ENCODE results near the gene NXPE3. TPM values are rescaled to one million over a fixed set of nuclear protein-coding genes. Genes with fewer than 3 reads are reported as not detected.

Gene NXPE3
- total and polyA plus RNA-seq, 10 of the 15 experiments (the other 5 are each of a cell fraction or from before 2014, with no cell fraction given) = 2.0 to 8.7 (median 5.2) TPM

DNA sequence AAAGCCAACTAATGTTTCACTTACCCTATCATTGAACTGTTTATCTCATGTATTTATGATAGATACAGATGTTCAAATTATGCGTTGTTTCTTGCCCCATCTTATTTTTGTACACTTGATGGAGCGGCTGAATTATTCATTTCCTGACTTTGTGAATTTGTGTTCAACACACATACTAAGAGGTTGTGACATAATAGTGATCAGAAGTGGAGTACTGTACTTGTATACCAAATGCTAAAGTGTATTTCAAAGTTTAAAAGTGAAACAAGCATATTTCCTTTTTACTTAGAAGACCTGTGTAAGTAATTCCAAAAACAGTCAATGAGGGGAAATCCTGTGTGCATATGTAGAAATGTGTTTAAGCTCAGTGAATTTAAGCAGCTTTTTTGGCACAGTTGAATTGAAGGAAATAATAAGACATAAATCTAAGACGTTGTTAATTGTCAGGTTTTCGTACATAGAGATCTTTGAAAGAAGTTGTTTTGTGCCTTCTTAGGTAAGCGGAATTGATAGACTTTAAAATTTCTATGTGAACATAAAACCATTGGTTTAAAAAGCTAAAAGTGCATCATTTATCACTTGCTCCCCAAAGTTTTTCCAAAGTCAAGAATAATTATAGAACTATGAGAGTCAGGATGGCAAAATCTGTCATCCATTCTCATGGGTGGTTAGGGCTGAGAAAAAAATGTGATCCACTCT lies 72.2 kb downstream of the NXPE3 start:
- Histone ChIP-seq H3K4me1 (ENCODE audit: control insufficient read depth, insufficient read depth, low read length) (peaks cover 19% of the 10 kb centered on the region), H2AFZ (ENCODE audit: control insufficient read depth, low read depth, low read length) (no peak overlapping the region), H3K27me3 (replicated peaks in 1 of 2; ENCODE audit: control insufficient read depth in 2 of 2, insufficient read depth in 2 of 2, low read length in 1 of 2) (no peaks in the 10 kb centered on the region), H3K27ac (ENCODE audit: control insufficient read depth, insufficient read depth) (peak overlapping the region; percentile 93), H3K4me2 (ENCODE audit: control insufficient read depth, insufficient read depth) (peak overlapping the region; percentile 68), H3K79me2 (ENCODE audit: control insufficient read depth, insufficient read depth, low read length) (peaks cover 83% of the 10 kb centered on the region), H3K9me3 (replicated peaks; ENCODE audit: control insufficient read depth, insufficient read depth, low read length) (no peaks in the 10 kb centered on the region), H3K36me3 (ENCODE audit: control insufficient read depth in 2 of 2, insufficient read depth in 2 of 2, low read length in 1 of 2) (peaks cover 15 to 38% of the 10 kb centered on the region in 2 experiments), H3K4me3 (peak overlapping the region; percentile 75), H3K9ac (ENCODE audit: control insufficient read depth, insufficient read depth, low read length) (peak overlapping the region; percentile 79), H4K20me1 (ENCODE audit: control insufficient read depth, insufficient read depth) (no peaks in the 10 kb centered on the region)
- intact Hi-C loops (cut with micrococcal nuclease; ENCODE audit: unreplicated experiment) = loop anchor here (2.0 to 5.0 kb wide), 5 partner anchors 38 to 206 kb away; no protein-coding TSS in a partner anchor
- WGBS (ENCODE audit: insufficient coverage, insufficient replicate concordance, low lambda C conversion rate, missing lambda C conversion rate) = 2% methylated on average over 5 of the region's 5 CpGs
- DNase-seq (ENCODE audit: low read depth, low spot score) (no peak), ATAC-seq (no peak), FAIRE-seq (peak; percentile 7)
- in situ Hi-C loops (cut with MboI) = no loop called here
- ChIA-PET POLR2A (interaction anchor here (0.9 to 2.3 kb wide), 8 partner anchors 10 to 187 kb away, joined by 3 to 21 read pairs (median 8); no protein-coding TSS in a partner anchor), CTCF (interaction anchor here (0.5 to 3.3 kb wide), 13 partner anchors 24 to 378 kb away, joined by 3 to 22 read pairs (median 6); no protein-coding TSS in a partner anchor), SMC1A (ENCODE audit: uncharacterized antibody, unreplicated experiment) (interaction anchor here (0.7 to 10.9 kb wide), 35 partner anchors 8 to 378 kb away, joined by 3 to 72 read pairs (median 6); no protein-coding TSS in a partner anchor), RAD21 (ENCODE audit: unreplicated experiment) (interaction anchor here (0.8 to 5.1 kb wide), 29 partner anchors 9 to 384 kb away, joined by 3 to 44 read pairs (median 5); no protein-coding TSS in a partner anchor)
- BruUV-seq (replicated peaks) = no TSS peak
- TF ChIP-seq IRF4 (IDR thresholded peaks at IDR 0.05; ENCODE audit: low read depth, low read length) (no peak), YY1 (IDR thresholded peaks at IDR 0.05; ENCODE audit: low read depth, low read length) (no peak), CUX1 (IDR thresholded peaks at IDR 0.05; ENCODE audit: insufficient replicate concordance, low read depth, low read length) (peak; percentile 10), BACH1 (IDR thresholded peaks at IDR 0.05; ENCODE audit: borderline replicate concordance) (0 out of 2 replicates have a peak, but pooled peaks have one; percentile 5), NFYA (IDR thresholded peaks at IDR 0.05; ENCODE audit: borderline replicate concordance, low read depth, low read length) (no peak), SMAD5 (IDR thresholded peaks at IDR 0.05; ENCODE audit: low read depth) (0 out of 2 replicates have a peak, but pooled peaks have one; percentile 13)
- TF ChIP-seq, protein P1, sequence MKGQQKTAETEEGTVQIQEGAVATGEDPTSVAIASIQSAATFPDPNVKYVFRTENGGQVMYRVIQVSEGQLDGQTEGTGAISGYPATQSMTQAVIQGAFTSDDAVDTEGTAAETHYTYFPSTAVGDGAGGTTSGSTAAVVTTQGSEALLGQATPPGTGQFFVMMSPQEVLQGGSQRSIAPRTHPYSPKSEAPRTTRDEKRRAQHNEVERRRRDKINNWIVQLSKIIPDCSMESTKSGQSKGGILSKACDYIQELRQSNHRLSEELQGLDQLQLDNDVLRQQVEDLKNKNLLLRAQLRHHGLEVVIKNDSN (IDR thresholded peaks at IDR 0.05; ENCODE audit: borderline replicate concordance, extremely low read length, insufficient read depth, low read depth, low read length) = no peak
- TF ChIP-seq, protein P2, sequence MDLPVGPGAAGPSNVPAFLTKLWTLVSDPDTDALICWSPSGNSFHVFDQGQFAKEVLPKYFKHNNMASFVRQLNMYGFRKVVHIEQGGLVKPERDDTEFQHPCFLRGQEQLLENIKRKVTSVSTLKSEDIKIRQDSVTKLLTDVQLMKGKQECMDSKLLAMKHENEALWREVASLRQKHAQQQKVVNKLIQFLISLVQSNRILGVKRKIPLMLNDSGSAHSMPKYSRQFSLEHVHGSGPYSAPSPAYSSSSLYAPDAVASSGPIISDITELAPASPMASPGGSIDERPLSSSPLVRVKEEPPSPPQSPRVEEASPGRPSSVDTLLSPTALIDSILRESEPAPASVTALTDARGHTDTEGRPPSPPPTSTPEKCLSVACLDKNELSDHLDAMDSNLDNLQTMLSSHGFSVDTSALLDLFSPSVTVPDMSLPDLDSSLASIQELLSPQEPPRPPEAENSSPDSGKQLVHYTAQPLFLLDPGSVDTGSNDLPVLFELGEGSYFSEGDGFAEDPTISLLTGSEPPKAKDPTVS (IDR thresholded peaks at IDR 0.05; ENCODE audit: low read depth, low read length) = no peak
- TF ChIP-seq, protein P3, sequence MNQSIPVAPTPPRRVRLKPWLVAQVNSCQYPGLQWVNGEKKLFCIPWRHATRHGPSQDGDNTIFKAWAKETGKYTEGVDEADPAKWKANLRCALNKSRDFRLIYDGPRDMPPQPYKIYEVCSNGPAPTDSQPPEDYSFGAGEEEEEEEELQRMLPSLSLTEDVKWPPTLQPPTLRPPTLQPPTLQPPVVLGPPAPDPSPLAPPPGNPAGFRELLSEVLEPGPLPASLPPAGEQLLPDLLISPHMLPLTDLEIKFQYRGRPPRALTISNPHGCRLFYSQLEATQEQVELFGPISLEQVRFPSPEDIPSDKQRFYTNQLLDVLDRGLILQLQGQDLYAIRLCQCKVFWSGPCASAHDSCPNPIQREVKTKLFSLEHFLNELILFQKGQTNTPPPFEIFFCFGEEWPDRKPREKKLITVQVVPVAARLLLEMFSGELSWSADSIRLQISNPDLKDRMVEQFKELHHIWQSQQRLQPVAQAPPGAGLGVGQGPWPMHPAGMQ (IDR thresholded peaks at IDR 0.05; ENCODE audit: borderline replicate concordance) = no peak
